Upper lobe of left lung (tissue), 4 donors: ENCODE measurements around the gene SULT1C4.

ENCODE experiments used
- EP300 ChIP-seq, 4 donors: sonication (generic); formaldehyde crosslinking; IDR thresholded peaks; one replicate each; pipeline ENCODE4 v1.5.1; 2017; ENCODE audit warnings: antibody characterized with exemption in 4 of 4, control low read depth in 2 of 4
- POLR2A ChIP-seq, 4 donors: fragments of 450-650 bp; IDR thresholded peaks; one replicate each; pipeline ENCODE4 v1.5.1; 2016 to 2017; ENCODE audit warnings: antibody characterized with exemption in 4 of 4, mild to moderate bottlenecking in 2 of 4
- POLR2AphosphoS5 ChIP-seq, 2 donors: sonication (generic); formaldehyde crosslinking; IDR thresholded peaks; one replicate each; pipeline ENCODE4 v1.5.1; 2017; ENCODE audit warnings: antibody characterized with exemption in 2 of 2
- TF ChIP-seq, protein P1 (sequence below), 6 experiments: fragments of 450-650 bp in 4 of 6; fragments of 200-600 bp in 2 of 6; sonication (generic) in 2 of 6; IDR thresholded peaks; one replicate each; pipeline ENCODE4 v1.5.1; 2016 to 2019; ENCODE audit warnings: antibody characterized with exemption in 6 of 6

DNA sequence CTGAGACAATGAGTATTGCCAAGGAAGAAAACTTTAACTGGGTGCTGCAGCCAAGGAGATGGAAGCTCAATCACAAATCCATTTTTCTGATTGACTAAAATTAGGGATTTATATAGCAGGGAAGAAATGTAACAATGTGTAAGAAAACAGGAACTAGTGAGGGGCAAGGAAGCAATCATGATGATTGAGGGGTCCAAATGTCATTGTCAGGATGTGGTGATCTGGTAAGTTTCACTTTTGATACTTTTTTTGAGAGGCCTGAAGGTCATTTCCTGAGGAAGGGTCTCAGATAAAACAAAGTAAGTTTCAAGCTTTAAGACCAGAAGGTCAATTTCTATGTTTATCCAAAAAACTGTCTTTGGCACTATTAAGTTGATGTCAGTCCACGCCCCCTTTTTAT, 59.2 kb downstream of the SULT1C4 start:
- TF ChIP-seq POLR2AphosphoS5 (IDR thresholded peaks at IDR 0.05) (no peak), EP300 (IDR thresholded peaks at IDR 0.05) (no peak), POLR2A (IDR thresholded peaks at IDR 0.05) (no peak)
- TF ChIP-seq, protein P1, sequence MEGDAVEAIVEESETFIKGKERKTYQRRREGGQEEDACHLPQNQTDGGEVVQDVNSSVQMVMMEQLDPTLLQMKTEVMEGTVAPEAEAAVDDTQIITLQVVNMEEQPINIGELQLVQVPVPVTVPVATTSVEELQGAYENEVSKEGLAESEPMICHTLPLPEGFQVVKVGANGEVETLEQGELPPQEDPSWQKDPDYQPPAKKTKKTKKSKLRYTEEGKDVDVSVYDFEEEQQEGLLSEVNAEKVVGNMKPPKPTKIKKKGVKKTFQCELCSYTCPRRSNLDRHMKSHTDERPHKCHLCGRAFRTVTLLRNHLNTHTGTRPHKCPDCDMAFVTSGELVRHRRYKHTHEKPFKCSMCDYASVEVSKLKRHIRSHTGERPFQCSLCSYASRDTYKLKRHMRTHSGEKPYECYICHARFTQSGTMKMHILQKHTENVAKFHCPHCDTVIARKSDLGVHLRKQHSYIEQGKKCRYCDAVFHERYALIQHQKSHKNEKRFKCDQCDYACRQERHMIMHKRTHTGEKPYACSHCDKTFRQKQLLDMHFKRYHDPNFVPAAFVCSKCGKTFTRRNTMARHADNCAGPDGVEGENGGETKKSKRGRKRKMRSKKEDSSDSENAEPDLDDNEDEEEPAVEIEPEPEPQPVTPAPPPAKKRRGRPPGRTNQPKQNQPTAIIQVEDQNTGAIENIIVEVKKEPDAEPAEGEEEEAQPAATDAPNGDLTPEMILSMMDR (IDR thresholded peaks at IDR 0.05) = no peak
